GM18520 (cell line): ENCODE data around the gene USP12.
"Not testable (repeated sequence)": the region's sequence is repeated elsewhere in the genome, so short reads cannot be mapped to it uniquely, and the experiment has no call there.

ENCODE experiments used
- ATAC-seq: cut with Tn5 transposase; IDR thresholded peaks from one replicate; pipeline ENCODE4 v1.9.1; 2021; ENCODE audit not compliant: unreplicated experiment

USP12 gene

DNA sequence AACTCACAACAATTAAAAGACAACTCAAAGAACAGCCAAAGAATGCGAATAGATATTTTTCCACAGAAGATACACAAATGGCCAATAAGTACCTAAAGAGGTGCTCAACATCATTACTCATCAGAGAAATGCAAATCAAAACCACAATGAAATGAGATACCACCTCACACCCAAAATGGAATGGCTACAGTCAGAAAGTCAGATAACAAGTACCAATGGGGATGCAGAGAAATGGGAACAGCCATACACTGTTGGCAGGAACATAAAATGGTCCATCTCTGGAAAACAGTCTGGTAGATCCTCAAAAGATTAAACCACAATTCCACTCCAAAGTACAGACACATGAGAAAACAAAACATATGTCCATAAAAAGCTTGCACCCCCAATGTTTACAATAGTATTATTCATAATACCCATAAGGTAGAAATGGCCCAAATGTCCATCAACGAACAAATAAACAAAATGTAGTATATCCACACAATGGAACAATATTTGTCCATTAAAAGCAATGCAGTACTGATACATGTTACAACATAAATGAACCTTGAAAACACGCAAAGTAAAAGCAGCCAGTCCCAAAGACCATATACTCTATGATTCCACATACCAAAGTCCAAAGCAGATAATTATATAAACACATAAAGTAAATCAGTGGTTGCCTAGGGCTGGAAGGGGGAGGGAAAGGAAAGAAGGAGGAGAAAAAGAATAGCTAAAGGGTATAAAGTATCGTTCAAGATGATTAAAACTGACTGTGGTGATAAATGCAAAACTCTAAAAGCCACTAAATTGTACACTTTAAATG, 19.6 kb downstream of the USP12 start:
- ATAC-seq: peak; percentile 35

DNA sequence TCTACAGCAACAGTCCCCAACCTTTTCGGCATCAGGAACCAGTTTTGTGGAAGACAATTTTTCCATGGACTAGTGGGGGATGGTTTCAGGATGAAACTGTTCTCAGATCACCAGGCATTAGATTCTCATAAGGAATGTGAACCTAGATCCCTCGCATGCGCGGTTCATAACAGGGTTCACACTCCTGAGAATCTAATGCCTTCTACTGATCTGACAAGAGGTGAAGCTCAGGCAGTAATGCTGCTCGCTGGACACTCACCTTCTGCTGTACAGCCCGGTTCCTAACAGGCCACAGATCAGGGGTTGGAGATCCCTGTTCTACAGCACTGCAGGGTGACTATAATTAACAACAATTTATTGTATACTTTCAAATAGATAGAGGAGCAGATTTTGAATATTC, 21.9 kb downstream of the USP12 start:
- ATAC-seq: no peak

DNA sequence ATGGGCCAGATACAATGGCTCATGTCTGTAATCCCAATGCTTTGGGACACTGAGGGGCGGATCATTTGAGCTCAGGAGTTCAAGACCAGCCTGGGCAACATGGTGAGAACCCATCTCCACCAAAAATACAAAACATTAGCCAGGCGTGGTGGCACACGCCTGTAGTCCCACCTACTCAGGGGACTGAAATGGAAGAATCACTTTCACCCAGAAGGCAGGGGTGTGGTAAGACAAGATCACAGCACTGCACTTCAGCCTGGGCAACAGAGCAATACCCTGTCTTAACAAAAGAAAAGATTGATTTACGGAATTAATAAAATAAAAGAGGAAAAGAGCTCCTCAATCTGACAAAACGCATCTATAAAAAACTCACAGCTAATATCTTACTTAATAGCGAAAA, 22.7 kb downstream of the USP12 start:
- ATAC-seq: no peak

- peak; percentile 51 for ATAC-seq
These were observed 24.0 kb downstream of the USP12 start for GRCh38 chr13:27147530-27148170.

- no peak for ATAC-seq
These were observed 29.9 kb downstream of the USP12 start for GRCh38 chr13:27141746-27142145.

DNA sequence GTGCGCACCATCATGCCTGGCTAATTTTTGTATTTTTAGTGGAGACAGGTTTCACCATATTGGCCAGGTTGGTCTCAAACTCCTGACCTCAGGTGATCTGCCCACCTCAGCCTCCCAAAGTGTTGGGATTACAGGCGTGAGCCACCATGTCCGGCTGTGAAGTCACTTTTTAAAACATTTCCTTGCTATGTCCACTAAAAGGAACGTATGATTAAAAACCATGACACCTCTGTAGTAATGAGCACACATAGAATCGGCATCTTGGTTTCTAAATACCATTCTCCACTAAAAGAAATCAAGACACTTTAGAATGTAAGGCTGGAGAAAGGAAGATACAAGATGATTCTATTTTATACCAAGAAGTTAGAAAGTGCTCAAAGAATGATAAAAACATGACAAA, 30.5 kb downstream of the USP12 start:
- not testable (repeated sequence) for ATAC-seq

DNA sequence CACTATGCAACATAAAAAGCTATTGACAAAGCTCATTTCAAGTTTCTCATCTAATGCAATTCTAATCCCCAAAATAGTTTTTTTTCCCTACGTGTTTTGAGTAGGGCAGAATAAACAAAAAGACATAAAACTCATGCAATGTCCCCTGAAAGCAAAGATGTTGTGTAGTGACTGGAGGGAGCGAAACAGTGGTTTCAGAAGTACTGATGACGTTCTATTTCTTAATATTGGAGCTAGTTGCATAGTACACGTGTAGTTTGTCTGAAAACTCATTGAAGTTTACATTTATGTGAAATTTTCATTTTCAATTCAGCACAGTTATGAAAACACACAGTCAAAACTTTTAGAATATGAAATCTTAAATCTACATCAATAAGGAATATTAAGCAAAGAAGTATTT, 31.6 kb downstream of the USP12 start:
- no peak for ATAC-seq

- no peak for ATAC-seq
These were observed 32.0 kb downstream of the USP12 start for GRCh38 chr13:27139565-27139964.

DNA sequence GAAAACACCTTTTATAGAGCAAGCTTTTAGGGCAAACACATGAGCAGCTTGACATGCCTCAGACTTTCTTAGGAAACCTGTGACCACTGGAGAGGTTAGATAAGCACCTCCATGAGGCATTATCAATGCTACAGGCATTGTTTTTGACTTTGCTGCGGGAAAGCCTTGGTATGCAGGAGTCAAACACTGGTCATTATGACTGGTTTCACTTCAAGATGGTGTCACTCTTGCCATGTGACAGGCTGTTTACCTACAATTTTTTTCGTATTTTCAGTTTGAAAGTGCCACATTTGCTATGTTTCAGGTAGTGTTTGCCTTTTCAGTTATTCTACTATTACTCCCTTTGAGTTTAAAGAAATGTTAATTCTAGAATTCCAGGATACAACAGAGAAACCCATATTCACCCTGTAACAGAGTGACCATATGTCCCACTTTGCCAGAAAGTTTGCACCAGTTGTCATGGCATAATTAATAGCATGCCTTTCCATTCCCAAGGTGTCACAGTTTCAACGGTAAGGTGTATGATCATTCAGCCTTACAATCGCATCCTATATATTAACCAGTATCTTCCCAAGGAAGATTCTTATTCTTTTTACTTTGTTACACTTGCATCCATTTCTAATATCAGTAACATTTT, 33.0 kb downstream of the USP12 start:
- ATAC-seq: no peak

DNA sequence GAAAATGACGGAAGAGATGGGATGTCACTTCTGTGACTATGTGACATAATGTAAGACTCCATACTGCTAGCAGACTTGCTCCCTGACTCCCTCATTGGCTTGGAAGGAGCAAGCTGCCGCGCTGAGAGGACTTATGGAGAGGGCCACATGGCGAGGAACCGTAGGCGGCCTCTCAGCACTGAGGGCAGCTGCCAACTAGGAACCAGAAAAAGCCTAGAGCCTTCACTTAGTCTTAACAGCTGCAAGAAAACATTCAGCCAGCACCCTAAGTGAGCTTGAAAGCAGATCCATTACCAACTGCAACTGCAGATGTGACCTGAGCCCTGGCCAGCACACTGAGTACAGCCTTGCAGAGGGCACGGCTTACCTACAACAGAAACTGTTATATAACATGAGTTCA, 33.9 kb downstream of the USP12 start:
- ATAC-seq: no peak

GRCh38 chr13:27135023-27135422, 36.6 kb downstream of the USP12 start:
- ATAC-seq: no peak

DNA sequence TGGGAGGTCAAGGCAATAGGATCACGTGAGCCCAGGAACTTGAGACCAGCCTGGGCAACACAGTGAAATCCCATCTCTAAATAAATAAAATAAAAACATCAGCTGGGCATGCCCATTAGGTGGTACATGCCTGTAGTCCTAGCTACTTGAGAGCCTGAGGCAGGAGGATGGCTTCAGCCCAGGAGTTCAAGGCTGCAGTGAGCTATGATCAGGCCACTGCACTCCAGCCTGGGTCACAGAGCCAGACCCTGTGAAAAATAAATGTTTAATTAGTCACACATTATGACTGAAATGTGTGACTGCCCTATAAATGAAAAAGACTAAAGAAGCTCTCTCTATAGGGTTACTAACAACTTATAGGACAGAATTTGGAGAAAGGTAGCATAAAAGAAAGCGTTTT, 37.7 kb downstream of the USP12 start:
- no peak for ATAC-seq

- ATAC-seq: peak; percentile 16
These were observed 39.1 kb downstream of the USP12 start for GRCh38 chr13:27132538-27132937.

DNA sequence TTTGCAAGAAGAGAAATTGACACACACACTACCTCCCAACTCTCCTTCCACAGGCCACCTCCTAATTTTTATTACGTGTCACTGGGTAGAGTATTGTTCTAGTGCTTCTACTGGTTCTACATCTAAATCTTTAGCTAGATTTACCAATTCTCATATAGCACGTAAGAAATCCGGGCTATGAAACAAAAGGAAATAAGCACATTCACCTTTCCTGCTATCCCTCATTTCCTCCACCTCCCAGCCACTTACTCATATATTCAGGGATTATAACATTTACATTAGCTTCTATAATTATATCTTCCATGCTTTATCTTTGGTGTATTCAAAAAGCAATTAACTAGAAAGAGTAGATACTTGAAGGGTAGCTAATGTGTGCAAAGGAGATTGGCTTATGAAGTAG, 39.7 kb downstream of the USP12 start:
- ATAC-seq: no peak

- ATAC-seq: peak; percentile 87
These were observed 40.5 kb downstream of the USP12 start for GRCh38 chr13:27130979-27131623.

GRCh38 chr13:27130223-27130978, 41.2 kb downstream of the USP12 start:
- no peak for ATAC-seq

DNA sequence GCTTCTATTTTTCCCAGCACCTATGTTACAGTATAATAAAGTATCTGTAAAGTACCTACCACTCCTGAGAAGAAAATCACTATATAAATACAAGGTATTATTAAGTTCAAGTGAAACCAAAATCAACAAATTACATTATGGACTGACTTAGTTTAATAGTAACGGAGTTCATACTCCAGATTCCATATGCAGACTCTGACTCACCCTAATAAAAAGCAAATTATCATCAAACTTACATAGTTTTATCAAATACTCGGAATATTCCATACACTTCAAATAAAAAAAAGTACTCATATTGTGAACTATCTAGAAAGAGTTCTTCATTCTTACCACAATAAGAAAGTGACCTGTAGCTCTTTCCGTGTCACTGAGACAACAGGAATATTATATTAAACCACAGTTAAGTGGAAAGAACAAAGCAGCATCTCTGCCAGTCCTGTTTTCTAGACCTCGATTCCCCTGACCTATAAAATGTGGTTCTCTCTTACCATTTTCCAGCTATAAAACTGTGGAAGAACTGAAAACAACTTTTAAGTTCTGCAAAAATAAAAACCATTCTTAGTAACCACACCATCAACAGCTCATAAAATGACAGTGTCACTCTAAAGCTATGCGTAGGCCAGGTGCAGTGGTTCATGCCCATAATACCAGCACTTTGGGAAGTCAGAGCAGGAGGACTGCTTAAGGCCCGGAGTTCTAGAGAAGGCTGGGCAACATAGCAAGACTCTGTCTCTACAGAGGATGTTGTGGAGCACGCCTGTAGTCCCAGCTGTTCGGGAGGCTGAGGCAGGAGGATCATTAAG, 42.6 kb downstream of the USP12 start:
- no peak for ATAC-seq

- ATAC-seq: no peak
These were observed 44.8 kb downstream of the USP12 start for GRCh38 chr13:27126859-27127258.

- no peak for ATAC-seq
These were observed 46.0 kb downstream of the USP12 start for GRCh38 chr13:27125357-27126282.
